H9 (cell line): ENCODE measurements around the gene GPI. TPM values are rescaled to one million over a fixed set of nuclear protein-coding genes. Genes with fewer than 3 reads are reported as not detected.

Experiments used
- DNase-seq: peaks from one replicate; pipeline ENCODE4 v3.0.0-alpha.2; 2017
- H2AFZ ChIP-seq: one replicate; pipeline ENCODE4 v1.6.1; 2013; ENCODE audit warnings: mild to moderate bottlenecking, low read length, control low read depth, moderate library complexity
- H2AK5ac ChIP-seq: 2 replicates; pipeline ENCODE4 v1.6.1; 2013; ENCODE audit warnings: low read length, control low read depth, mixed read lengths; ENCODE audit not compliant: insufficient read length
- H2BK120ac ChIP-seq: one replicate; pipeline ENCODE4 v1.6.1; 2013; ENCODE audit warnings: low read depth, mild to moderate bottlenecking, low read length, control low read depth, inconsistent platforms; ENCODE audit not compliant: poor library complexity, severe bottlenecking
- H2BK12ac ChIP-seq: 2 replicates; pipeline ENCODE4 v1.6.1; 2013; ENCODE audit warnings: low read length, control low read depth, mixed read lengths, low read depth; ENCODE audit not compliant: insufficient read length
- H2BK15ac ChIP-seq: 2 replicates; pipeline ENCODE4 v1.6.1; 2013; ENCODE audit warnings: low read depth, low read length, control low read depth
- H2BK20ac ChIP-seq: one replicate; pipeline ENCODE4 v1.6.1; 2013; ENCODE audit warnings: low read depth, mild to moderate bottlenecking, low read length, control low read depth, inconsistent platforms; ENCODE audit not compliant: poor library complexity, severe bottlenecking
- H2BK5ac ChIP-seq: 2 replicates; pipeline ENCODE4 v1.6.1; 2013; ENCODE audit warnings: low read length, control low read depth, mixed read lengths; ENCODE audit not compliant: insufficient read length
- H3K14ac ChIP-seq: 2 replicates; pipeline ENCODE4 v1.6.1; 2013; ENCODE audit warnings: low read length, control low read depth; ENCODE audit not compliant: insufficient read depth
- H3K18ac ChIP-seq: 2 replicates; pipeline ENCODE4 v1.6.1; 2013; ENCODE audit warnings: low read depth, mild to moderate bottlenecking, mixed read lengths, low read length, control low read depth; ENCODE audit not compliant: insufficient read length
- H3K23ac ChIP-seq: 2 replicates; pipeline ENCODE4 v1.6.1; 2013; ENCODE audit warnings: low read length, control low read depth, mixed read lengths, low read depth; ENCODE audit not compliant: insufficient read length
- H3K23me2 ChIP-seq: 2 replicates; pipeline ENCODE4 v1.6.1; 2013; ENCODE audit warnings: low read depth, mild to moderate bottlenecking, mixed read lengths, low read length, control low read depth; ENCODE audit not compliant: insufficient read length, poor library complexity, severe bottlenecking
- H3K27ac ChIP-seq: 2 replicates; pipeline ENCODE4 v1.5.1; 2013; ENCODE audit warnings: low read length, control low read depth, mixed read lengths, low read depth; ENCODE audit not compliant: insufficient read length
- H3K27me3 ChIP-seq: 2 replicates; pipeline ENCODE4 v1.6.1; 2013; ENCODE audit warnings: low read length, control low read depth, inconsistent platforms; ENCODE audit not compliant: insufficient read depth
- H3K4ac ChIP-seq: 2 replicates; pipeline ENCODE4 v1.6.1; 2013; ENCODE audit warnings: low read depth, mild to moderate bottlenecking, control low read depth, inconsistent platforms, low read length, moderate library complexity
- H3K4me1 ChIP-seq: 2 replicates; pipeline ENCODE4 v1.6.1; 2013; ENCODE audit warnings: low read length, control low read depth, inconsistent platforms; ENCODE audit not compliant: insufficient read depth
- H3K4me2 ChIP-seq: 2 replicates; pipeline ENCODE4 v1.6.1; 2013; ENCODE audit warnings: low read length, control low read depth, mixed read lengths; ENCODE audit not compliant: insufficient read length, insufficient read depth
- H3K56ac ChIP-seq: 2 replicates; pipeline ENCODE4 v1.6.1; 2013; ENCODE audit warnings: low read depth, mild to moderate bottlenecking, mixed read lengths, low read length, control low read depth; ENCODE audit not compliant: insufficient read length
- H3K79me1 ChIP-seq: 2 replicates; pipeline ENCODE4 v1.6.1; 2013; ENCODE audit warnings: low read depth, mild to moderate bottlenecking, moderate library complexity, low read length, control low read depth, inconsistent platforms; ENCODE audit not compliant: insufficient read depth, poor library complexity, severe bottlenecking
- H3K79me2 ChIP-seq: 2 replicates; pipeline ENCODE4 v1.6.1; 2013; ENCODE audit warnings: low read length, control low read depth, inconsistent platforms; ENCODE audit not compliant: insufficient read depth
- H3K9ac ChIP-seq: 2 replicates; pipeline ENCODE4 v1.6.1; 2013; ENCODE audit warnings: low read length, control low read depth, mixed read lengths; ENCODE audit not compliant: insufficient read length; ENCODE audit errors: extremely low read depth
- H3K9me3 ChIP-seq: one replicate; pipeline ENCODE4 v1.6.1; 2013; ENCODE audit warnings: low read depth, low read length, inconsistent platforms; ENCODE audit not compliant: control insufficient read depth
- H3T11ph ChIP-seq: one replicate; pipeline ENCODE4 v1.6.1; 2013; ENCODE audit warnings: mild to moderate bottlenecking, low read length, control low read depth, inconsistent platforms
- H4K20me1 ChIP-seq: one replicate; pipeline ENCODE4 v1.6.1; 2013; ENCODE audit not compliant: control insufficient read depth, insufficient read length, insufficient read depth
- H4K5ac ChIP-seq: 2 replicates; pipeline ENCODE4 v1.6.1; 2013; ENCODE audit warnings: low read depth, mild to moderate bottlenecking, mixed read lengths, low read length, control low read depth; ENCODE audit not compliant: insufficient read length
- H4K8ac ChIP-seq: replicated peaks from 2 replicates; pipeline ENCODE4 v1.6.1; 2013; ENCODE audit warnings: low read length, control low read depth, mixed read lengths, low read depth; ENCODE audit not compliant: insufficient read length
- H4K91ac ChIP-seq: 2 replicates; pipeline ENCODE4 v1.6.1; 2013; ENCODE audit warnings: low read depth, mild to moderate bottlenecking, moderate library complexity, mixed read lengths, low read length, control low read depth; ENCODE audit not compliant: insufficient read length
- H3K27ac Mint-ChIP-seq, 3 experiments: 2 replicates in 2 of 3; 3 replicates in 1 of 3; pipeline ENCODE4 v1.8.0; 2020 to 2021; ENCODE audit warnings: mixed read lengths in 3 of 3, mild to moderate bottlenecking in 1 of 3, moderate library complexity in 1 of 3
- H3K27me3 Mint-ChIP-seq: 2 replicates; pipeline ENCODE4 v1.8.0; 2021; ENCODE audit warnings: low read depth, mild to moderate bottlenecking, moderate library complexity, mixed read lengths
- H3K36me3 Mint-ChIP-seq, 3 experiments: 2 replicates in 2 of 3; 3 replicates in 1 of 3; pipeline ENCODE4 v1.8.0; 2020 to 2021; ENCODE audit warnings: low read depth in 3 of 3, mixed read lengths in 3 of 3; ENCODE audit not compliant: insufficient read depth in 1 of 3
- H3K4me1 Mint-ChIP-seq, 2 experiments: 2 replicates each; pipeline ENCODE4 v1.8.0; 2020; ENCODE audit warnings: mixed read lengths in 2 of 2
- H3K4me3 Mint-ChIP-seq, 2 experiments: 2 replicates in 1 of 2; 3 replicates in 1 of 2; pipeline ENCODE4 v1.8.0; 2020 to 2021; ENCODE audit warnings: mild to moderate bottlenecking in 2 of 2, mixed read lengths in 2 of 2, moderate library complexity in 1 of 2
- H3K9me3 Mint-ChIP-seq, 2 experiments: 2 replicates in 1 of 2; 3 replicates in 1 of 2; pipeline ENCODE4 v1.8.0; 2020; ENCODE audit warnings: mild to moderate bottlenecking in 2 of 2, mixed read lengths in 2 of 2, moderate library complexity in 1 of 2
- WGBS: extraction: QIAGEN DNeasy Blood & Tissue Kit; methylation state at CpG from one replicate; pipeline ENCODE4 v1.1.7; 2013; ENCODE audit warnings: missing lambda C conversion rate, low lambda C conversion rate, mixed read lengths; ENCODE audit not compliant: insufficient read length; ENCODE audit errors: extremely low coverage; 5-methylcytosine and 5-hydroxymethylcytosine counted together
- total RNA-seq: library from RNA; stranded (reverse); gene quantifications from 2 replicates; pipeline ENCODE4 v1.2.1, GENCODE V29; 2021
- TF ChIP-seq, protein P1 (sequence below): fragments of 200-600 bp; sonication (generic); conservative IDR thresholded peaks from 3 replicates; pipeline ENCODE4 v1.8.0; 2021; ENCODE audit warnings: antibody characterized with exemption, mild to moderate bottlenecking

GPI gene
- total RNA-seq, 1 experiment from 2014 or later, result 373 TPM

GRCh38 chr19:34381399-34382251 lies 16.6 kb downstream of the GPI start:
- no peaks in the 10 kb centered on the region for H3K27me3 ChIP-seq
- no peaks in the 10 kb centered on the region for H3K23me2 ChIP-seq
- H4K5ac ChIP-seq, result no peak overlapping the region
- no peak overlapping the region for H3K56ac ChIP-seq
- H3K23ac ChIP-seq, result no peak overlapping the region
- no peaks in the 10 kb centered on the region for H3K4me1 Mint-ChIP-seq
- no peak overlapping the region for H2BK120ac ChIP-seq
- H3K18ac ChIP-seq, result no peak overlapping the region
- no peaks in the 10 kb centered on the region for H3K4me1 ChIP-seq
- no peaks in the 10 kb centered on the region for H3K79me2 ChIP-seq
- H3K27me3 Mint-ChIP-seq, result no peaks in the 10 kb centered on the region
- H4K91ac ChIP-seq, result no peak overlapping the region
- WGBS, result no CpG with 5 or more reads among the region's 14 CpGs
- H4K8ac ChIP-seq, result no peak overlapping the region
- no peak overlapping the region for H2AFZ ChIP-seq
- no peak overlapping the region for H3K27ac Mint-ChIP-seq
- no peak overlapping the region for H3T11ph ChIP-seq
- no peak overlapping the region for H3K4me3 Mint-ChIP-seq
- no peak overlapping the region for H2BK12ac ChIP-seq
- H3K79me1 ChIP-seq, result no peaks in the 10 kb centered on the region
- no peak overlapping the region for H3K9ac ChIP-seq
- no peaks in the 10 kb centered on the region for H4K20me1 ChIP-seq
- no peaks in the 10 kb centered on the region for H3K9me3 ChIP-seq
- no peak overlapping the region for H3K27ac ChIP-seq
- no peaks in the 10 kb centered on the region; a peak in 1 of 5 replicates for H3K9me3 Mint-ChIP-seq
- no peak overlapping the region for H2BK5ac ChIP-seq
- no peak overlapping the region for H2BK15ac ChIP-seq
- no peak overlapping the region for H3K4me2 ChIP-seq
- H3K14ac ChIP-seq, result no peak overlapping the region
- no peak overlapping the region for H2BK20ac ChIP-seq
- no peak for DNase-seq
- no peak overlapping the region for H3K4ac ChIP-seq
- TF ChIP-seq, protein P1, sequence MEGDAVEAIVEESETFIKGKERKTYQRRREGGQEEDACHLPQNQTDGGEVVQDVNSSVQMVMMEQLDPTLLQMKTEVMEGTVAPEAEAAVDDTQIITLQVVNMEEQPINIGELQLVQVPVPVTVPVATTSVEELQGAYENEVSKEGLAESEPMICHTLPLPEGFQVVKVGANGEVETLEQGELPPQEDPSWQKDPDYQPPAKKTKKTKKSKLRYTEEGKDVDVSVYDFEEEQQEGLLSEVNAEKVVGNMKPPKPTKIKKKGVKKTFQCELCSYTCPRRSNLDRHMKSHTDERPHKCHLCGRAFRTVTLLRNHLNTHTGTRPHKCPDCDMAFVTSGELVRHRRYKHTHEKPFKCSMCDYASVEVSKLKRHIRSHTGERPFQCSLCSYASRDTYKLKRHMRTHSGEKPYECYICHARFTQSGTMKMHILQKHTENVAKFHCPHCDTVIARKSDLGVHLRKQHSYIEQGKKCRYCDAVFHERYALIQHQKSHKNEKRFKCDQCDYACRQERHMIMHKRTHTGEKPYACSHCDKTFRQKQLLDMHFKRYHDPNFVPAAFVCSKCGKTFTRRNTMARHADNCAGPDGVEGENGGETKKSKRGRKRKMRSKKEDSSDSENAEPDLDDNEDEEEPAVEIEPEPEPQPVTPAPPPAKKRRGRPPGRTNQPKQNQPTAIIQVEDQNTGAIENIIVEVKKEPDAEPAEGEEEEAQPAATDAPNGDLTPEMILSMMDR, result no peak
- no peak overlapping the region for H2AK5ac ChIP-seq
- peaks cover 75 to 93% (median 88%) of the 10 kb centered on the region in 3 experiments for H3K36me3 Mint-ChIP-seq
